Activated CD8-positive, alpha-beta memory T cell treated with anti-CD3 and anti-CD28 coated beads, Interleukin-2, amount 50 U/mL, for 4 hours (primary cell): ENCODE results near the gene RAPGEF1.

Experiments used
- DNase-seq: peaks from one replicate; pipeline ENCODE4 v3.0.0-alpha.2; 2020

The RAPGEF1 gene

GRCh38 chr9:131621551-131622358 lies 118.1 kb downstream of the RAPGEF1 start:
- DNase-seq: no peak

GRCh38 chr9:131620764-131621520 lies 118.9 kb downstream of the RAPGEF1 start:
- no peak for DNase-seq

DNA sequence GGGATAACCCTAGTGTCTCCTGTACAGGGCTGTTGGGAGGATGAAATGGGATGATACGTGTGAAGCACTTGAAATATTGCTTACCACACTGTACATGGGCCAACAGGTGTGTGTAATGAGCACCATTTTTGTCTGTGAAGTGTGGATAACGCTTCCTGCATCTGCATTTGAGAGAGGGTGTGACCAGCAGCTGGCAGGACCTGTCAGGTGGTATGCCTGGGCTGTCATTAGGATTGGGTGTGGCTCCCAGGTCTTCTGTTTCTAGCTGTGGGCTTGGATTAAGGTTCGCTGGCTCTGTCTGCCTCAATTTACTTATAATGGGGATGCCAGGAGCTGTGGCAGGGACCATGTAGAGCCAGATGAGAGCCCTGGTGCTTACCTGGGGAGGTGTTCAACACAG lies 120.2 kb downstream of the RAPGEF1 start:
- no peak for DNase-seq

DNA sequence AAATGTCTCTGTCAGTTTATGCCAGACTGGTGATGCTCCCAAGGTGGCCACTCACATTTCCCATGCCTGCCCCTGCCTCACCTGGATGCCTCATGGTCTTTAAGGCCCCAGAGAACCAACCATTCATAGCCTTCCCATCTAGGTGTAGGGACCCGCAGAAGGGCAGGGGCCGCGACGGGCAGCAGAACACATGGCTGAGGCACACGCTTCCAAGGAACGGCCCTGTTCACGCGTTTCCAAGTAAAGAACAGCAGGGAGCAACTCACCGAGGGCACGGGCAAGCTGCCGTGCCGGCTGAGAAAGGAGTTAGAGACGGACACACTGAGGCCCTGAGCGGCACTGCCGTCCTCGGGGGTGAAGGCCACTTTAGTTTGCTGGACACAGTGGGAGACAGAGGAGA lies 121.1 kb downstream of the RAPGEF1 start:
- no peak for DNase-seq

GRCh38 chr9:131618071-131618479 lies 121.8 kb downstream of the RAPGEF1 start:
- no peak for DNase-seq

GRCh38 chr9:131617611-131618010 lies 122.3 kb downstream of the RAPGEF1 start:
- DNase-seq: no peak

- no peak for DNase-seq
These were observed 122.8 kb downstream of the RAPGEF1 start for GRCh38 chr9:131616983-131617604.

- DNase-seq: no peak
These were observed 125.4 kb downstream of the RAPGEF1 start for GRCh38 chr9:131614340-131614915.

DNA sequence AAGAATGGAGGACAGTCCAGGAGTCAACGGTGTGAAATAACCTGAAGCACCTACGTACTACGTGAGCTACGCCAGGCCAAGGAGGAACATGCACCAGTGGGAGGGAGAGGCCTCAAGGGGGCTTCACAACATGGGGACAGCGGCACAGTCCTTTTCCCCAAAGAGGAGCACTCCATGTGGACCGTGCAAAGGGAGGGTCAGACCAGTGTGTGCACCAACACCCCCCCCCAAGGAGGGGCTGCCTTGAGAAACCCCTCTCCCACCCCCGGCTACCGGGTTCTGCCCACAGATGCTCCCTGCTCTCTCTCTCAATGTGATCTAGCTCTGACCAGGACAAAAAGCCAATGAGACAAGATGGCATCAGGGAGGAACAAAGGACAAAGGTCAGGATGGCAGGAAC lies 126.0 kb downstream of the RAPGEF1 start:
- no peak for DNase-seq

DNA sequence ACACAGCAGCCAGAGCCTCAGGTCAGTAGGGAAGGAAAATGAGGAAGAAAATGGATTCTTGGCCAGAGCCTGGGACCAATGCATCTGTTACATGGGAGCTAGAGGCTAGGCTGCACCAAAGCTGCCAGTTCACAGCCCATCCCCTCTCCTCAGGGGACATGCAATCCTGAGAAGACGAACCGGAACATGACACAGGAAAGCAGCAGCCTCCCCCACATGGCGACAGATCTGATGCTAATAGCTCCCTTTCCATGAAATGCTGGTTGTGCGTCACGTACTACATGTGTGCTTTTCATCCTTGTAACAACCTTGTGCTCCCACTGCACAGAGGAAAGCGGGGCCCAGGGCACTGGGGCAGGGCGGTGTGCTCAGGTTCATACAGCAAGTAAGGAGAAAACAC lies 127.0 kb downstream of the RAPGEF1 start:
- DNase-seq: no peak

DNA sequence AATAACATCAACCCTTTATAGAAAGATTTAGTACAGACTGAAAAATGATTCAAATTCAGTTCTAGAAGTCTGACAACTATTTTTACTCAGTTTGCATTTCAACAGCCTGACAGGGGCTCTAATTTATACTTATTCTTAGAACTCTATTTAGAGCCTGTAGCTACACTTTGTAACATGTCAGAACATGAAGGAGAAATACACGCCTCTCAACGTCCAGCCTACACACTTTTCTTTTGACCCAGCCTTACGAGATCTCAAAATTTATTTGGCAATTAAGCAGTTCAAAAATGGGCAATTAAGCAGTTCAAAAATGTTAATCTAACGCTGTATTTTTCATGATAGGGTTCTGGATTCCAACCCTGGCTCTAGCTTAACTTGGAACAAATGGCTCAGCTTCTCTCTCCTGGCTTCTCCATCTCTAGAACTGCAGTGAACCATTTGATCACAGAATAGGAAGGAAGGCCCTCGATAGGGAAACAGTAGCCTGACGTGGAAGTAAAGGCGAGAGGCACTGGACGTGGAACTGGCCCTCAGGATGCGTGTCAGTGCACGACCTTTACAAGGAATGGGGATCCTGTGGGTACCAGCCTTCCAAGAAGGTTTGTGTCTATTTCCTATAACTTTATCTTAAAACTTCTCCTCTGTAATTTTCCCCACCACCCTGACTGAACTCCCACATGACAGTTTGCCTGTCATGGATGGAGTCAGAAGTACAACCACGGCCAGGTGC lies 128.1 kb downstream of the RAPGEF1 start:
- no peak for DNase-seq

DNA sequence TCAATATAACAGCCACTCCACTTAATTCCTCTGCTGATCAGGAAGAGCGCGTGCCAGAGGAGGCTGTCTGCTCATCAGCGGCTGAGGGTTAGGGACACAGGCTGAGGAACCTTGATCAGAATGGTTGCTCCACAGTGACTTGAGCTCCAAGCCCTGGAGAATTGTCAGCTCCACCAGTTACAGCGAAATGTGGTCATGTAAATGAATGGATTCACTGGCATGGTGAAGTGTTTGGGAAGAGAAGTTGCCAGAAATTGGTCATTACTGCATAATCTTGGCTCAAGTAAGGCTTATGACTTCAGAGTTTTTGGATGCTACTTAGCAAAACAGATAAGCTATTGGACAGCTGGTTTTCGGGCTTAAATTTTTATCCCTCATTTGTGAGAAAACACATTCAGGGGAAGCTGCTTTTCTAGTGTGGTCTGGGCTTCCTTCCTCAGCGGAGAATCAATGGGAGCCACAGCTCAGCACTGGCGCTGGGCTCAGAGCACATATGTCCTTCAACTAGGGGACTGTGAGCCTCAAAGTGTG lies 129.6 kb downstream of the RAPGEF1 start:
- DNase-seq: no peak

- no peak for DNase-seq
These were observed 130.6 kb downstream of the RAPGEF1 start for GRCh38 chr9:131609099-131609830.

GRCh38 chr9:131608493-131609037 lies 131.3 kb downstream of the RAPGEF1 start:
- no peak for DNase-seq

- no peak for DNase-seq
These were observed 132.3 kb downstream of the RAPGEF1 start for GRCh38 chr9:131607591-131607990.

DNA sequence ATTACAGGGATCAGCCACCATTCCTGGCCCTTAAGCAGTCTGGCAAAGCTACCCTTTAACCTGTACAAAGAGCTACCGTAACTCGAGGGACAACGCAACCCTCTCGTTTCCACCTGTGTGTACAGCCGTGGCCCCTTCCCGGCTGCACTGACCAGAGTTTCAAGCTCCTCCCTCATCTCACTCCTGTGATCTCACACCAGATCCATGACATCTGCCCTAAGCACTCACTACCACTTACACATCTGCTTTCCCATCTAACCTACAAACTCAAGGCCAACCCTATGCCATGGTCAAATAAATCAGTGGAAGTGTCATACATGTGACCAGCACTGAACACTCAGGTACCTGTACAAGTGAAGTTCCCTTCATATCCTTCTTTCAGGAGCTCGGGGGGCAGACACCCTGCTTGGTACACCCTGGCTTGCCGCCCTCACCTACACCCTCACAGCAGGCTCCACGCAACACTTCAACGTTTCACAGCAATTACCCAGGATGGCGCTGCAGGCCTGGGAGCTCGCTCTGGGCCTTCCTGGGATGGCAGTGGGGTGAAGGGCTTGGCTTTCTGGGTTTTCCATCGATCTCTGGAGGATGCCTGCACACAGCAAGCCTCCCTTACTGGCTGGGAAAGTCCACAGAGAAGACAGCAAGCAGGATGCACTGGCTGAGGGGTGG lies 132.8 kb downstream of the RAPGEF1 start:
- DNase-seq: no peak

GRCh38 chr9:131605770-131606590 lies 133.9 kb downstream of the RAPGEF1 start:
- DNase-seq: no peak

DNA sequence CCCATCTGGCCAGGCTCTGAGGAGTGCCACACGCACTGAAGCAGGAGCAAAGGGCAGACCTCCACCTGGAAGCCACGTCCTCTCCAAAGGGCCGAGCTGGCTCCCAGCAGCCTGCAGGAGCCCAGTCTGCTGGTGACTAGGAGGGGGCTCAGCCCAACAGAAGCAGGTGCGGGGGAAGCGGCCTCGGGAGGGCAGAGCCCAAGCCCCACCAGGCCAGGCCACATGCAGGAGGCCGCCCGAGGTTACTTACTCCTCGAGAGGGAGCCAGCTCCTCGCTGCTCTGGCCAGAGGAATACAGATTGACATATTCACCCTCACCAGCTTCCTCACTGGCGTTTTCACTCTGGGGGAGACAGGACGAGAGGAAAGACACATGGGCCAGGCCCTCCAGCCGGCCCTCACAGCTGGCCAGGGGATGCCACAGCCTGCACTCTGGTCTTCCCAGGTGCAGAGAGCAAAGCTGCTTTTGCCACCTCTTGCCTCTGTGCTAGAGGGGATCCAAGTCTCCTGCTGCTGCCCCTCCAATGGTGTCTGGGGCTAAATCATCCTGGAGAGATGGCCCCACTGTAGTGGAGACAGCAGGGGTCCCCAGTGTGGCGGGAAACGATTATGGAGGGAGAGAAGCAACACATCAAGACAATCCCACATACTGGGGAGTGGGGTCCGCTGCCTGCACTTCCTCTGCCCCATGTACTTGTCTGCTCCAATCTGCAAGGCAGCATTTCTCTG lies 136.0 kb downstream of the RAPGEF1 start:
- DNase-seq: no peak

DNA sequence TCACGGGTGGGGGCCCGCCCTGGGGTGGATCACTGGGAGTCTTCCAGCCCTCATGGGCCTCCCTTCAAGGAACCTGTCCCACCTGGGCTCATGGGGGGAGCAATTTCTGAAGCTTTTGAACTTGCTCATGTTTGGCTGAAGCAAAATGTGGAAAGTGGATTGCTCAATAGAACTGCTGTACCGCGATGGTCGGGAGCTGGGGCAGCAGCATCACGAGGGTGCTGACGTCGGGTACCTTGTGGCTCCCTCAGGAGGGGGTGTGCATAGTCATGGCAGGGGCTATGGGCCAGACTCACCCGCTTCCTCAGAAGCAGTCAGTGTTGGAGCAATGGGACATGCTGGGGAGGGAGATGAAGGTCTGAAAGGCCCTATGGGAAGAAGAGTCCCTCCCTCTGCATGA lies 136.7 kb downstream of the RAPGEF1 start:
- no peak for DNase-seq
